ENCODE data around the gene MSI2. TPM values are rescaled to one million over a fixed set of nuclear protein-coding genes. Genes with fewer than 3 reads are reported as not detected.
"Not testable (repeated sequence)": the region's sequence is repeated elsewhere in the genome, so short reads cannot be mapped to it uniquely, and the experiment has no call there.

MSI2 gene
- total RNA-seq, 1 donor from 2014 or later: 181 TPM

GRCh38 chr17:57490111-57490845, 234.0 kb downstream of the MSI2 start:
- H3K4me1 Mint-ChIP-seq (ENCODE audit: low read depth): peaks cover 28% of the 10 kb centered on the region
- H3K4me3 Mint-ChIP-seq (ENCODE audit: low read depth): no peak overlapping the region

GRCh38 chr17:57490890-57491289, 234.6 kb downstream of the MSI2 start:
- Mint-ChIP-seq H3K27me3 (ENCODE audit: low read depth) (no peaks in the 10 kb centered on the region), H3K36me3 (ENCODE audit: low read depth) (peaks cover under 1% of the 10 kb centered on the region), H3K27ac (no peak overlapping the region), H3K4me1 (ENCODE audit: low read depth) (peaks cover 22% of the 10 kb centered on the region), H3K9me3 (no peaks in the 10 kb centered on the region), H3K4me3 (ENCODE audit: low read depth) (no peak overlapping the region)
- DNase-seq (ENCODE audit: low spot score): no peak
- intact Hi-C loops (cut with micrococcal nuclease): no loop called here

More at GRCh38 chr17:57490111-57490845, 234.0 kb downstream of the MSI2 start:
- Mint-ChIP-seq H3K36me3 (ENCODE audit: low read depth) (peaks cover 5% of the 10 kb centered on the region), H3K27me3 (ENCODE audit: low read depth) (no peaks in the 10 kb centered on the region), H3K9me3 (no peaks in the 10 kb centered on the region), H3K27ac (no peak overlapping the region)
- no peak for DNase-seq (ENCODE audit: low spot score)
- intact Hi-C loops (cut with micrococcal nuclease): no loop called here

- H3K27ac Mint-ChIP-seq: no peak overlapping the region
- H3K27me3 Mint-ChIP-seq (ENCODE audit: low read depth): no peaks in the 10 kb centered on the region
- intact Hi-C loops (cut with micrococcal nuclease): no loop called here
- no peak for DNase-seq (ENCODE audit: low spot score)
- no peaks in the 10 kb centered on the region for H3K36me3 Mint-ChIP-seq (ENCODE audit: low read depth)
- peaks cover 8% of the 10 kb centered on the region for H3K4me1 Mint-ChIP-seq (ENCODE audit: low read depth)
- no peak overlapping the region for H3K4me3 Mint-ChIP-seq (ENCODE audit: low read depth)
- H3K9me3 Mint-ChIP-seq: no peaks in the 10 kb centered on the region
Observed at GRCh38 chr17:57493171-57493570, 236.8 kb downstream of the MSI2 start.

- H3K9me3 Mint-ChIP-seq: no peaks in the 10 kb centered on the region
- H3K27me3 Mint-ChIP-seq (ENCODE audit: low read depth): no peaks in the 10 kb centered on the region
- no peak overlapping the region for H3K27ac Mint-ChIP-seq
- no peaks in the 10 kb centered on the region for H3K36me3 Mint-ChIP-seq (ENCODE audit: low read depth)
- intact Hi-C loops (cut with micrococcal nuclease): no loop called here
- H3K4me1 Mint-ChIP-seq (ENCODE audit: low read depth): peaks cover 11% of the 10 kb centered on the region
- DNase-seq (ENCODE audit: low spot score): no peak
- H3K4me3 Mint-ChIP-seq (ENCODE audit: low read depth): no peak overlapping the region
Observed at GRCh38 chr17:57493625-57494024, 237.3 kb downstream of the MSI2 start.

- no peak overlapping the region for H3K4me3 Mint-ChIP-seq (ENCODE audit: low read depth)
- intact Hi-C loops (cut with micrococcal nuclease): no loop called here
- H3K27ac Mint-ChIP-seq: no peak overlapping the region
- no peaks in the 10 kb centered on the region for H3K9me3 Mint-ChIP-seq
- DNase-seq (ENCODE audit: low spot score): no peak
- peaks cover 14% of the 10 kb centered on the region for H3K4me1 Mint-ChIP-seq (ENCODE audit: low read depth)
- no peaks in the 10 kb centered on the region for H3K36me3 Mint-ChIP-seq (ENCODE audit: low read depth)
- no peaks in the 10 kb centered on the region for H3K27me3 Mint-ChIP-seq (ENCODE audit: low read depth)
Observed at GRCh38 chr17:57494443-57494842, 238.1 kb downstream of the MSI2 start.

- no peak for DNase-seq (ENCODE audit: low spot score)
- Mint-ChIP-seq H3K4me1 (ENCODE audit: low read depth) (peaks cover 23% of the 10 kb centered on the region), H3K9me3 (no peaks in the 10 kb centered on the region), H3K27ac (no peak overlapping the region), H3K36me3 (ENCODE audit: low read depth) (no peaks in the 10 kb centered on the region), H3K4me3 (ENCODE audit: low read depth) (no peak overlapping the region), H3K27me3 (ENCODE audit: low read depth) (no peaks in the 10 kb centered on the region)
- intact Hi-C loops (cut with micrococcal nuclease): no loop called here
Observed at GRCh38 chr17:57495771-57496170, 239.4 kb downstream of the MSI2 start.

GRCh38 chr17:57496382-57496781, 240.1 kb downstream of the MSI2 start:
- intact Hi-C loops (cut with micrococcal nuclease): no loop called here
- Mint-ChIP-seq H3K27me3 (ENCODE audit: low read depth) (no peaks in the 10 kb centered on the region), H3K4me3 (ENCODE audit: low read depth) (no peak overlapping the region), H3K9me3 (no peaks in the 10 kb centered on the region), H3K36me3 (ENCODE audit: low read depth) (no peaks in the 10 kb centered on the region), H3K4me1 (ENCODE audit: low read depth) (peaks cover 23% of the 10 kb centered on the region), H3K27ac (no peak overlapping the region)
- DNase-seq (ENCODE audit: low spot score): no peak

- intact Hi-C loops (cut with micrococcal nuclease): no loop called here
- DNase-seq (ENCODE audit: low spot score): no peak
- H3K27ac Mint-ChIP-seq: no peak overlapping the region
- H3K9me3 Mint-ChIP-seq: no peaks in the 10 kb centered on the region
- peaks cover 17% of the 10 kb centered on the region for H3K4me1 Mint-ChIP-seq (ENCODE audit: low read depth)
- H3K27me3 Mint-ChIP-seq (ENCODE audit: low read depth): no peaks in the 10 kb centered on the region
- H3K36me3 Mint-ChIP-seq (ENCODE audit: low read depth): no peaks in the 10 kb centered on the region
- H3K4me3 Mint-ChIP-seq (ENCODE audit: low read depth): no peak overlapping the region
Observed at GRCh38 chr17:57498443-57498842, 242.1 kb downstream of the MSI2 start.

- H3K9me3 Mint-ChIP-seq; H3K4me3 Mint-ChIP-seq (ENCODE audit: low read depth); intact Hi-C loops (cut with micrococcal nuclease); H3K27me3 Mint-ChIP-seq (ENCODE audit: low read depth); DNase-seq (ENCODE audit: low spot score); H3K36me3 Mint-ChIP-seq (ENCODE audit: low read depth): not testable (repeated sequence)
- peaks cover 20% of the 10 kb centered on the region for H3K4me1 Mint-ChIP-seq (ENCODE audit: low read depth)
- peak overlapping the region; percentile 73 for H3K27ac Mint-ChIP-seq
Observed at GRCh38 chr17:57499221-57499620, 242.9 kb downstream of the MSI2 start.

- peaks cover 21% of the 10 kb centered on the region for H3K4me1 Mint-ChIP-seq (ENCODE audit: low read depth)
- intact Hi-C loops (cut with micrococcal nuclease): no loop called here
- no peaks in the 10 kb centered on the region for H3K9me3 Mint-ChIP-seq
- H3K27ac Mint-ChIP-seq: peak overlapping the region; percentile 73
- no peaks in the 10 kb centered on the region for H3K27me3 Mint-ChIP-seq (ENCODE audit: low read depth)
- H3K36me3 Mint-ChIP-seq (ENCODE audit: low read depth): no peaks in the 10 kb centered on the region
- DNase-seq (ENCODE audit: low spot score): no peak
- H3K4me3 Mint-ChIP-seq (ENCODE audit: low read depth): no peak overlapping the region
Observed at GRCh38 chr17:57499648-57500049, 243.3 kb downstream of the MSI2 start.

- Mint-ChIP-seq H3K27ac (no peak overlapping the region), H3K9me3 (no peaks in the 10 kb centered on the region), H3K27me3 (ENCODE audit: low read depth) (no peaks in the 10 kb centered on the region), H3K36me3 (ENCODE audit: low read depth) (no peaks in the 10 kb centered on the region), H3K4me1 (ENCODE audit: low read depth) (peaks cover 21% of the 10 kb centered on the region), H3K4me3 (ENCODE audit: low read depth) (no peak overlapping the region)
- intact Hi-C loops (cut with micrococcal nuclease): no loop called here
- no peak for DNase-seq (ENCODE audit: low spot score)
Observed at GRCh38 chr17:57501016-57501415, 244.7 kb downstream of the MSI2 start.

- no peak overlapping the region for H3K4me3 Mint-ChIP-seq (ENCODE audit: low read depth)
- intact Hi-C loops (cut with micrococcal nuclease): no loop called here
- H3K27ac Mint-ChIP-seq: no peak overlapping the region
- no peaks in the 10 kb centered on the region for H3K36me3 Mint-ChIP-seq (ENCODE audit: low read depth)
- no peaks in the 10 kb centered on the region for H3K27me3 Mint-ChIP-seq (ENCODE audit: low read depth)
- H3K4me1 Mint-ChIP-seq (ENCODE audit: low read depth): peaks cover 21% of the 10 kb centered on the region
- DNase-seq (ENCODE audit: low spot score): no peak
- H3K9me3 Mint-ChIP-seq: no peaks in the 10 kb centered on the region
Observed at GRCh38 chr17:57502022-57502421, 245.7 kb downstream of the MSI2 start.

GRCh38 chr17:57502811-57503241, 246.5 kb downstream of the MSI2 start:
- DNase-seq (ENCODE audit: low spot score): no peak
- Mint-ChIP-seq H3K4me3 (ENCODE audit: low read depth) (no peak overlapping the region), H3K27me3 (ENCODE audit: low read depth) (no peaks in the 10 kb centered on the region), H3K4me1 (ENCODE audit: low read depth) (peaks cover 25% of the 10 kb centered on the region), H3K36me3 (ENCODE audit: low read depth) (no peaks in the 10 kb centered on the region), H3K9me3 (no peaks in the 10 kb centered on the region), H3K27ac (no peak overlapping the region)
- intact Hi-C loops (cut with micrococcal nuclease): no loop called here

Measured in activated T-helper 2 cell treated with anti-CD3 and anti-CD28 coated beads, Interferon-gamma antibody, Interleukin-2, Interleukin-4, amounts not matched to agents 10 μg/mL and 5 μg/mL and 100 μg/mL, durations not matched to agents 14 hours and 24 hours and 36 hours (primary cell).